ENCODE results near the gene CCNK. TPM values are rescaled to one million over a fixed set of nuclear protein-coding genes. Genes with fewer than 3 reads are reported as not detected.

CCNK gene
- polyA plus RNA-seq, 2 of the 4 experiments (the other 2 are of a cell fraction) = 22.7 to 46.6 TPM

GRCh38 chr14:99497341-99497740 is 16.1 kb downstream of the CCNK start:
- no peak overlapping the region for H3K27ac ChIP-seq
- FAIRE-seq (no peak), ATAC-seq (no peak), DNase-seq (ENCODE audit: low read depth in 1 of 2, low spot score in 1 of 2) (no peak)
- H3K4me3 ChIP-seq = no peak overlapping the region
- POLR2A ChIA-PET = no interaction called here
- no peak overlapping the region for H3K4me2 ChIP-seq
- TF ChIP-seq PBX3 (IDR thresholded peaks at IDR 0.05) = no peak
- TF ChIP-seq BHLHE40 (IDR thresholded peaks at IDR 0.05; ENCODE audit: low read depth, low read length) = no peak
- TF ChIP-seq MAFK (IDR thresholded peaks at IDR 0.05; ENCODE audit: partially characterized antibody) = no peak
- no peak for TF ChIP-seq SMC3 (IDR thresholded peaks at IDR 0.05)
- TF ChIP-seq ATOH8 (CRISPR knock-in tag; IDR thresholded peaks at IDR 0.05; ENCODE audit: low read depth) = no peak
- TF ChIP-seq HDAC2 (IDR thresholded peaks at IDR 0.05) = no peak
- TF ChIP-seq HEYL (CRISPR knock-in tag; IDR thresholded peaks at IDR 0.05) = no peak
- TF ChIP-seq ZFP36 (IDR thresholded peaks at IDR 0.05; ENCODE audit: borderline replicate concordance, partially characterized antibody) = no peak
- no peak for TF ChIP-seq MAX (IDR thresholded peaks at IDR 0.05)
- no peak for TF ChIP-seq CHD2 (IDR thresholded peaks at IDR 0.05; ENCODE audit: low read length, partially characterized antibody)
- no peak for TF ChIP-seq RCOR1 (IDR thresholded peaks at IDR 0.05; ENCODE audit: low read depth, low read length)
- no peak for TF ChIP-seq USF2 (IDR thresholded peaks at IDR 0.05)
- TF ChIP-seq HOXB13 (CRISPR knock-in tag; IDR thresholded peaks at IDR 0.05; ENCODE audit: low read depth) = no peak
- no peak for TF ChIP-seq NFE2L2 (conservative IDR thresholded peaks at IDR 0.05; ENCODE audit: low read length)
- TF ChIP-seq CEBPB (IDR thresholded peaks at IDR 0.05) = no peak
- no peak for TF ChIP-seq JUN (IDR thresholded peaks at IDR 0.05)
- H3K9me3 ChIP-seq = no peaks in the 10 kb centered on the region
- CTCF ChIA-PET = interaction anchor here (1.2 kb wide), 1 partner anchor 11 kb away, joined by 4 read pairs; no protein-coding TSS in a partner anchor
- H3K4me1 ChIP-seq = no peaks in the 10 kb centered on the region
- 88% methylated on average over 2 of the region's 2 CpGs for WGBS (ENCODE audit: missing lambda C conversion rate)

- POLR2A ChIA-PET = no interaction called here
- CTCF ChIA-PET = interaction anchor here (1.2 to 1.3 kb wide), 2 partner anchors 12 to 18 kb away, joined by 3 to 4 read pairs; no protein-coding TSS in a partner anchor
- DNase-seq (ENCODE audit: low read depth in 1 of 2, low spot score in 1 of 2) (no peak), FAIRE-seq (no peak), ATAC-seq (no peak)
- TF ChIP-seq HOXA7 (CRISPR knock-in tag; IDR thresholded peaks at IDR 0.05) (no peak), HDAC2 (IDR thresholded peaks at IDR 0.05) (no peak), RCOR1 (IDR thresholded peaks at IDR 0.05; ENCODE audit: low read depth, low read length) (no peak), JUN (IDR thresholded peaks at IDR 0.05) (no peak)
- 87% methylated on average over 2 of the region's 3 CpGs for WGBS (ENCODE audit: missing lambda C conversion rate)
- H3K4me1 ChIP-seq = no peaks in the 10 kb centered on the region
- H3K27ac ChIP-seq = no peak overlapping the region
- no peaks in the 10 kb centered on the region for H3K9me3 ChIP-seq
- H3K4me2 ChIP-seq = no peak overlapping the region
- H3K4me3 ChIP-seq = no peak overlapping the region
Observed at GRCh38 chr14:99497894-99498293, 16.7 kb downstream of the CCNK start.

GRCh38 chr14:99502989-99503421 is 21.8 kb downstream of the CCNK start:
- ATAC-seq (peak in 1 of 2 experiments; percentile 37; a peak in 2 of 6 replicates), FAIRE-seq (no peak), DNase-seq (ENCODE audit: low read depth in 1 of 2, low spot score in 1 of 2) (no peak)
- no peak overlapping the region for H3K4me2 ChIP-seq
- H3K4me3 ChIP-seq = no peak overlapping the region
- TF ChIP-seq TFCP2L1 (CRISPR knock-in tag; IDR thresholded peaks at IDR 0.05) (no peak), JUNB (IDR thresholded peaks at IDR 0.05) (no peak), RAD21 (conservative IDR thresholded peaks at IDR 0.05 in 1 of 2, IDR thresholded peaks at IDR 0.05 in 1 of 2) (no peak), ZSCAN20 (CRISPR knock-in tag; IDR thresholded peaks at IDR 0.05) (no peak), EP300 (IDR thresholded peaks at IDR 0.05) (no peak), CHD2 (IDR thresholded peaks at IDR 0.05; ENCODE audit: low read length, partially characterized antibody) (no peak), HMGXB4 (CRISPR knock-in tag; IDR thresholded peaks at IDR 0.05; ENCODE audit: borderline replicate concordance) (no peak), SMC3 (IDR thresholded peaks at IDR 0.05) (no peak), BHLHE40 (IDR thresholded peaks at IDR 0.05; ENCODE audit: low read depth, low read length) (no peak), NPAS2 (CRISPR knock-in tag; IDR thresholded peaks at IDR 0.05; ENCODE audit: borderline replicate concordance) (no peak), JUN (IDR thresholded peaks at IDR 0.05) (no peak), USF2 (IDR thresholded peaks at IDR 0.05) (no peak), ZC3H11A (IDR thresholded peaks at IDR 0.05) (no peak), PHF8 (IDR thresholded peaks at IDR 0.05; ENCODE audit: borderline replicate concordance, low read depth) (no peak), ATOH8 (CRISPR knock-in tag; IDR thresholded peaks at IDR 0.05; ENCODE audit: low read depth) (no peak), MAFK (IDR thresholded peaks at IDR 0.05; ENCODE audit: partially characterized antibody) (no peak), RCOR1 (IDR thresholded peaks at IDR 0.05; ENCODE audit: low read depth, low read length) (no peak)
- no peaks in the 10 kb centered on the region for H3K4me1 ChIP-seq
- CTCF ChIA-PET = interaction anchor here (1.1 kb wide), 1 partner anchor 147 kb away, joined by 3 read pairs; no protein-coding TSS in a partner anchor
- H3K9me3 ChIP-seq = no peaks in the 10 kb centered on the region
- POLR2A ChIA-PET = interaction anchor here (2.0 kb wide), 1 partner anchor 22 kb away, joined by 8 read pairs; the partner anchor contains the start of genes CCNK and SETD3
- 91% methylated on average over 14 of the region's 14 CpGs for WGBS (ENCODE audit: missing lambda C conversion rate)
- no peak overlapping the region for H3K27ac ChIP-seq
